IMR-90 (cell line): ENCODE results near the gene KRT82. TPM values are rescaled to one million over a fixed set of nuclear protein-coding genes. Genes with fewer than 3 reads are reported as not detected.

Experiments used
- ATAC-seq: fragments of 200-7000 bp; cut with Tn5 transposase; 2 replicates; pipeline ENCODE4 v1.9.1; 2020; ENCODE audit warnings: low read depth, mild to moderate bottlenecking, moderate library complexity
- BruUV-seq: library from RNA; stranded (reverse); fragments of 400-500 nt; replicated peaks from 2 replicates; lab custom pipeline; 2021; lab: Mats Ljungman, UMichigan
- CTCF ChIA-PET: fragments of 300-600 bp; formaldehyde crosslinking; extraction: SDS; loops from one replicate; lab custom pipeline; 2021; ENCODE audit warnings: antibody characterized with exemption; lab: Yijun Ruan, JAX
- POLR2A ChIA-PET: fragments of 300-600 bp; sonication (Branson Sonifier 250); formaldehyde crosslinking; loops from one replicate; lab custom pipeline; 2022; ENCODE audit warnings: antibody characterized with exemption; ENCODE audit not compliant: unreplicated experiment; lab: Charles Lee
- DNase-seq: peaks from one replicate; pipeline ENCODE4 v3.0.0; 2013
- H2AFZ ChIP-seq: replicated peaks from 2 replicates; pipeline ENCODE3; 2013; ENCODE audit warnings: low read length, mild to moderate bottlenecking; ENCODE audit not compliant: poor library complexity
- H2AK5ac ChIP-seq: 2 replicates; pipeline ENCODE4 v1.6.1; 2013; ENCODE audit warnings: low read depth, low read length, inconsistent platforms
- H2AK9ac ChIP-seq: replicated peaks from 2 replicates; pipeline ENCODE3; 2013; ENCODE audit warnings: mild to moderate bottlenecking, low read depth, low read length, moderate library complexity; ENCODE audit not compliant: poor library complexity
- H2BK120ac ChIP-seq: 2 replicates; pipeline ENCODE4 v1.6.1; 2013; ENCODE audit warnings: low read depth, low read length, inconsistent platforms
- H2BK15ac ChIP-seq: 3 replicates; pipeline ENCODE4 v1.6.1; 2013; ENCODE audit warnings: low read depth, low read length, inconsistent platforms
- H2BK20ac ChIP-seq: 2 replicates; pipeline ENCODE4 v1.6.1; 2013; ENCODE audit warnings: low read depth, mild to moderate bottlenecking, inconsistent platforms, low read length, moderate library complexity
- H2BK5ac ChIP-seq: 2 replicates; pipeline ENCODE4 v1.6.1; 2013; ENCODE audit warnings: mild to moderate bottlenecking, low read depth, low read length, inconsistent platforms; ENCODE audit not compliant: poor library complexity, severe bottlenecking
- H3K14ac ChIP-seq: replicated peaks from 2 replicates; pipeline ENCODE4 v1.6.1; 2013; ENCODE audit warnings: low read depth, low read length, inconsistent platforms
- H3K18ac ChIP-seq: 2 replicates; pipeline ENCODE4 v1.6.1; 2013; ENCODE audit warnings: low read depth, low read length, control low read depth
- H3K23ac ChIP-seq: 2 replicates; pipeline ENCODE4 v1.6.1; 2013; ENCODE audit warnings: low read depth, low read length, inconsistent platforms
- H3K27ac ChIP-seq: 2 replicates; pipeline ENCODE4 v1.5.1; 2013; ENCODE audit warnings: mild to moderate bottlenecking, control low read depth, low read length; ENCODE audit not compliant: insufficient read depth
- H3K27me3 ChIP-seq: 2 replicates; pipeline ENCODE4 v1.6.1; 2013; ENCODE audit warnings: low read length; ENCODE audit not compliant: control insufficient read depth, insufficient read depth
- H3K36me3 ChIP-seq: 2 replicates; pipeline ENCODE4 v1.6.1; 2013; ENCODE audit warnings: low read length, mixed read lengths; ENCODE audit not compliant: control insufficient read depth, insufficient read depth
- H3K4ac ChIP-seq: 2 replicates; pipeline ENCODE4 v1.6.1; 2013; ENCODE audit warnings: low read depth, low read length, inconsistent platforms
- H3K4me1 ChIP-seq: 2 replicates; pipeline ENCODE4 v1.6.1; 2013; ENCODE audit warnings: low read length, mixed read lengths; ENCODE audit not compliant: control insufficient read depth, insufficient read depth
- H3K4me2 ChIP-seq: 2 replicates; pipeline ENCODE4 v1.6.1; 2013; ENCODE audit warnings: low read depth, mild to moderate bottlenecking, control low read depth, low read length, moderate library complexity
- H3K4me3 ChIP-seq: 2 replicates; pipeline ENCODE4 v1.5.1; 2013; ENCODE audit warnings: low read depth, mild to moderate bottlenecking, control low read depth, low read length, moderate library complexity; ENCODE audit not compliant: insufficient read depth
- H3K56ac ChIP-seq: 2 replicates; pipeline ENCODE4 v1.6.1; 2013; ENCODE audit warnings: low read length, inconsistent platforms; ENCODE audit not compliant: insufficient read depth; ENCODE audit errors: extremely low read depth
- H3K79me1 ChIP-seq, 2 experiments: 2 replicates each; pipeline ENCODE4 v1.6.1; 2013; ENCODE audit warnings: low read length in 2 of 2, inconsistent platforms in 1 of 2, low read depth in 1 of 2
- H3K9ac ChIP-seq: 2 replicates; pipeline ENCODE4 v1.6.1; 2013; ENCODE audit warnings: low read depth, low read length, control low read depth
- H3K9me1 ChIP-seq: 2 replicates; pipeline ENCODE4 v1.6.1; 2013; ENCODE audit warnings: low read length, inconsistent platforms; ENCODE audit not compliant: insufficient read depth
- H3K9me3 ChIP-seq: 2 replicates; pipeline ENCODE4 v1.6.1; 2013; ENCODE audit warnings: low read length; ENCODE audit not compliant: control insufficient read depth, insufficient read depth
- H4K20me1 ChIP-seq: 2 replicates; pipeline ENCODE4 v1.6.1; 2013; ENCODE audit warnings: low read length, inconsistent platforms; ENCODE audit not compliant: insufficient read depth
- H4K5ac ChIP-seq: 2 replicates; pipeline ENCODE4 v1.6.1; 2013; ENCODE audit warnings: mild to moderate bottlenecking, low read depth, low read length, control low read depth
- H4K8ac ChIP-seq, 2 experiments: 2 replicates each; pipeline ENCODE4 v1.6.1; 2013; ENCODE audit warnings: low read depth in 2 of 2, low read length in 2 of 2, control low read depth in 1 of 2, inconsistent platforms in 1 of 2
- H4K91ac ChIP-seq: 2 replicates; pipeline ENCODE4 v1.6.1; 2013; ENCODE audit warnings: low read depth, low read length, inconsistent platforms; ENCODE audit not compliant: insufficient read depth
- BHLHE40 ChIP-seq: fragments of 150-350 bp; IDR thresholded peaks from 2 replicates; pipeline ENCODE4 v1.6.1; 2016; ENCODE audit warnings: mild to moderate bottlenecking, low read depth, low read length
- RAD21 ChIP-seq: IDR thresholded peaks from 2 replicates; pipeline ENCODE4 v1.6.1; 2012; ENCODE audit warnings: low read length, improper control_type of control experiment
- RCOR1 ChIP-seq: IDR thresholded peaks from 2 replicates; pipeline ENCODE4 v1.6.1; 2012; ENCODE audit warnings: mild to moderate bottlenecking, low read length, improper control_type of control experiment; ENCODE audit not compliant: insufficient replicate concordance
- WGBS, 2 experiments: methylation state at CpG; one replicate each; pipeline versions ENCODE4 v1.1.5 to v1.1.7; 2013; ENCODE audit warnings: missing lambda C conversion rate in 2 of 2; ENCODE audit not compliant: insufficient read length in 1 of 2; ENCODE audit errors: extremely low coverage in 2 of 2; 5-methylcytosine and 5-hydroxymethylcytosine counted together
- dilution Hi-C: fragments of 300-500 bp; cut with HindIII; formaldehyde crosslinking; loops from one replicate; pipeline ENCODE4 v1.14.3; 2018; ENCODE audit warnings: low sequenced_read_pairs; ENCODE audit not compliant: unreplicated experiment
- in situ Hi-C: fragments of 300-500 bp; cut with MboI; formaldehyde crosslinking; loops from 3 replicates; pipeline ENCODE4 v1.14.3; 2019; ENCODE audit warnings: low sequenced_read_pairs, inconsistent platforms, mixed read lengths
- intact Hi-C: fragments of 100-400 bp; cut with micrococcal nuclease; formaldehyde crosslinking; loops from 2 replicates; pipeline ENCODE4 v1.10.0; 2022
- polyA plus RNA-seq, 3 experiments: library from polyadenylated mRNA; depleted of rRNA; stranded (reverse); fragments of >200 nt; gene quantifications; 2 replicates each; pipeline ENCODE4 v1.2.3, GENCODE V29; 2012; ENCODE audit warnings: low replicate concordance in 1 of 3
- total RNA-seq: library from RNA; depleted of rRNA; stranded (reverse); fragments of >200 nt; gene quantifications from 2 replicates; pipeline ENCODE4 v1.2.3, GENCODE V29; 2012
- TF ChIP-seq, protein P1 (sequence below): conservative IDR thresholded peaks from 2 replicates; pipeline ENCODE4 v1.5.1; 2012; ENCODE audit warnings: mild to moderate bottlenecking, low read depth, low read length, improper control_type of control experiment

The KRT82 gene
- total and polyA plus RNA-seq, 2 of the 4 experiments (the other 2 are of a cell fraction), result not detected

GRCh38 chr12:52379536-52379935 lies 26.6 kb downstream of the KRT82 start:
- no peaks in the 10 kb centered on the region for H3K36me3 ChIP-seq
- intact Hi-C loops, result no loop called here

More at GRCh38 chr12:52379536-52379935, 26.6 kb downstream of the KRT82 start:
- Histone ChIP-seq H2AFZ (no peak overlapping the region), H4K20me1 (no peaks in the 10 kb centered on the region), H3K14ac (no peak overlapping the region), H3K9ac (no peak overlapping the region), H2AK5ac (no peak overlapping the region), H2AK9ac (no peak overlapping the region), H3K4me1 (no peaks in the 10 kb centered on the region), H3K27me3 (peaks cover 51% of the 10 kb centered on the region), H3K23ac (no peak overlapping the region), H3K27ac (no peak overlapping the region), H3K18ac (no peak overlapping the region), H3K9me3 (no peaks in the 10 kb centered on the region), H3K4ac (no peak overlapping the region), H2BK5ac (no peak overlapping the region), H3K9me1 (no peaks in the 10 kb centered on the region), H2BK120ac (no peak overlapping the region), H3K4me2 (no peak overlapping the region), H2BK20ac (no peak overlapping the region), H4K5ac (no peak overlapping the region), H3K79me1 (no peaks in the 10 kb centered on the region), H4K8ac (no peak overlapping the region), H3K56ac (no peak overlapping the region), H2BK15ac (no peak overlapping the region), H3K4me3 (no peak overlapping the region), H4K91ac (no peak overlapping the region)
- TF ChIP-seq RCOR1, result no peak
- TF ChIP-seq RAD21, result no peak
- TF ChIP-seq BHLHE40, result no peak
- TF ChIP-seq, protein P1, sequence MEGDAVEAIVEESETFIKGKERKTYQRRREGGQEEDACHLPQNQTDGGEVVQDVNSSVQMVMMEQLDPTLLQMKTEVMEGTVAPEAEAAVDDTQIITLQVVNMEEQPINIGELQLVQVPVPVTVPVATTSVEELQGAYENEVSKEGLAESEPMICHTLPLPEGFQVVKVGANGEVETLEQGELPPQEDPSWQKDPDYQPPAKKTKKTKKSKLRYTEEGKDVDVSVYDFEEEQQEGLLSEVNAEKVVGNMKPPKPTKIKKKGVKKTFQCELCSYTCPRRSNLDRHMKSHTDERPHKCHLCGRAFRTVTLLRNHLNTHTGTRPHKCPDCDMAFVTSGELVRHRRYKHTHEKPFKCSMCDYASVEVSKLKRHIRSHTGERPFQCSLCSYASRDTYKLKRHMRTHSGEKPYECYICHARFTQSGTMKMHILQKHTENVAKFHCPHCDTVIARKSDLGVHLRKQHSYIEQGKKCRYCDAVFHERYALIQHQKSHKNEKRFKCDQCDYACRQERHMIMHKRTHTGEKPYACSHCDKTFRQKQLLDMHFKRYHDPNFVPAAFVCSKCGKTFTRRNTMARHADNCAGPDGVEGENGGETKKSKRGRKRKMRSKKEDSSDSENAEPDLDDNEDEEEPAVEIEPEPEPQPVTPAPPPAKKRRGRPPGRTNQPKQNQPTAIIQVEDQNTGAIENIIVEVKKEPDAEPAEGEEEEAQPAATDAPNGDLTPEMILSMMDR, result no peak
- ChIA-PET POLR2A (no interaction called here), CTCF (no interaction called here)
- WGBS, 2 experiments, result no CpG with 5 or more reads among the region's 6 CpGs
- no TSS peak for BruUV-seq
- DNase-seq, result no peak
- no peak for ATAC-seq
- in situ Hi-C loops, result loop anchor here (10.0 kb wide), 1 partner anchor 605 kb away; no protein-coding TSS in a partner anchor
- dilution Hi-C loops, result no loop called here
